ENCODE results near the gene OR8G1. TPM values are rescaled to one million over a fixed set of nuclear protein-coding genes. Genes with fewer than 3 reads are reported as not detected.

Gene OR8G1
- total and polyA plus RNA-seq, 8 donors = not detected

GRCh38 chr11:124195189-124195734 is 45.6 kb upstream of the OR8G1 start:
- Histone ChIP-seq H3K27ac (no peak overlapping the region), H3K4me3 (no peak overlapping the region)
- intact Hi-C loops (cut with DNase I; ENCODE audit: low total_unique reads) = loop anchor here (10.0 kb wide), 1 partner anchor 120 kb away; no protein-coding TSS in a partner anchor

GRCh38 chr11:124197999-124198398 is 42.9 kb upstream of the OR8G1 start:
- intact Hi-C loops (cut with DNase I; ENCODE audit: low total_unique reads) = loop anchor here (10.0 kb wide), 1 partner anchor 123 kb away; no protein-coding TSS in a partner anchor
- Histone ChIP-seq H3K4me1 (no peaks in the 10 kb centered on the region), H3K4me3 (no peak overlapping the region), H3K27ac (no peak overlapping the region), H3K27me3 (no peaks in the 10 kb centered on the region), H3K36me3 (no peaks in the 10 kb centered on the region), H3K9me3 (no peaks in the 10 kb centered on the region)
- 65 to 76% (median 74%) methylated on average over 2 of the region's 2 CpGs for WGBS, 5 donors
- TF ChIP-seq EP300 (IDR thresholded peaks at IDR 0.05) (no peak), CTCF (IDR thresholded peaks at IDR 0.05) (no peak), POLR2A (IDR thresholded peaks at IDR 0.05) (no peak), POLR2AphosphoS5 (IDR thresholded peaks at IDR 0.05) (no peak)
- DNase-seq = peak in 1 of 2 donors; percentile 12

More at GRCh38 chr11:124195189-124195734, 45.6 kb upstream of the OR8G1 start:
- peak; percentile 39 to 74 for DNase-seq
- WGBS, 5 donors = 13 to 25% (median 19%) methylated on average over 4 of the region's 4 CpGs
- peak in 5 of 7 experiments; percentile 8 to 48 (median 47) for TF ChIP-seq CTCF (IDR thresholded peaks at IDR 0.05)
- no peak for TF ChIP-seq POLR2AphosphoS5 (IDR thresholded peaks at IDR 0.05)
- TF ChIP-seq EP300 (IDR thresholded peaks at IDR 0.05) = no peak
- TF ChIP-seq POLR2A (IDR thresholded peaks at IDR 0.05) = no peak
- H3K27me3 ChIP-seq = no peaks in the 10 kb centered on the region
- no peaks in the 10 kb centered on the region for H3K9me3 ChIP-seq
- H3K36me3 ChIP-seq = no peaks in the 10 kb centered on the region
- H3K4me1 ChIP-seq = no peaks in the 10 kb centered on the region

GRCh38 chr11:124198897-124199296 is 42.0 kb upstream of the OR8G1 start:
- WGBS, 5 donors = 89 to 92% (median 91%) methylated on average over 7 of the region's 7 CpGs
- Histone ChIP-seq H3K4me1 (no peaks in the 10 kb centered on the region), H3K27ac (no peak overlapping the region), H3K27me3 (no peaks in the 10 kb centered on the region), H3K9me3 (no peaks in the 10 kb centered on the region), H3K4me3 (no peak overlapping the region), H3K36me3 (no peaks in the 10 kb centered on the region)
- intact Hi-C loops (cut with DNase I; ENCODE audit: low total_unique reads) = loop anchor here (10.0 kb wide), 1 partner anchor 124 kb away; no protein-coding TSS in a partner anchor
- DNase-seq = no peak
- TF ChIP-seq POLR2AphosphoS5 (IDR thresholded peaks at IDR 0.05) = no peak
- TF ChIP-seq CTCF (IDR thresholded peaks at IDR 0.05) = no peak
- TF ChIP-seq POLR2A (IDR thresholded peaks at IDR 0.05) = no peak
- no peak for TF ChIP-seq EP300 (IDR thresholded peaks at IDR 0.05)

GRCh38 chr11:124199702-124200101 is 41.2 kb upstream of the OR8G1 start:
- intact Hi-C loops (cut with DNase I; ENCODE audit: low total_unique reads) = loop anchor here (10.0 kb wide), 1 partner anchor 125 kb away; no protein-coding TSS in a partner anchor
- Histone ChIP-seq H3K4me3 (no peak overlapping the region), H3K9me3 (no peaks in the 10 kb centered on the region), H3K27me3 (no peaks in the 10 kb centered on the region), H3K4me1 (no peaks in the 10 kb centered on the region), H3K36me3 (no peaks in the 10 kb centered on the region), H3K27ac (no peak overlapping the region)
- 24 to 51% (median 33%) methylated on average over 1 of the region's 1 CpG for WGBS, 5 donors
- TF ChIP-seq EP300 (IDR thresholded peaks at IDR 0.05) = no peak
- no peak for TF ChIP-seq POLR2AphosphoS5 (IDR thresholded peaks at IDR 0.05)
- no peak for TF ChIP-seq CTCF (IDR thresholded peaks at IDR 0.05)
- no peak for TF ChIP-seq POLR2A (IDR thresholded peaks at IDR 0.05)
- DNase-seq = no peak

Data from stomach (tissue), 9 donors.